Loucy (cell line): ENCODE data around the gene IDUA.

Experiments
- CTCF ChIP-seq: fragments of 200-600 bp; sonication (generic); conservative IDR thresholded peaks from 2 replicates; pipeline ENCODE4 v1.5.1; 2014; ENCODE audit warnings: mild to moderate bottlenecking, antibody characterized with exemption, low read length
- EZH2phosphoT487 ChIP-seq: fragments of 200-600 bp; IDR thresholded peaks from 2 replicates; pipeline ENCODE4 v1.6.1; 2018; ENCODE audit warnings: antibody characterized with exemption, mild to moderate bottlenecking, moderate library complexity, borderline replicate concordance

GRCh38 chr4:1014291-1015167 lies 27.7 kb downstream of the IDUA start:
- TF ChIP-seq CTCF (no peak), EZH2phosphoT487 (no peak)
